Astrocyte of the spinal cord (primary cell): ENCODE measurements around the gene FGF19.

Source experiments
- DNase-seq: peaks from one replicate; pipeline ENCODE4 v3.0.0; 2011; ENCODE audit warnings: low read depth, low spot score
- H3K4me3 ChIP-seq: 2 replicates; pipeline ENCODE4 v1.5.1; 2011; ENCODE audit warnings: low read depth, mild to moderate bottlenecking, low read length, moderate library complexity
- in situ Hi-C: cut with HindIII; loops from 2 replicates; pipeline ENCODE4 v1.10.0; 2017; ENCODE audit warnings: low sequenced_read_pairs
- TF ChIP-seq, protein P1 (sequence below): IDR thresholded peaks from 2 replicates; pipeline ENCODE4 v1.5.1; 2012; ENCODE audit warnings: low read depth, mild to moderate bottlenecking, low read length, inconsistent platforms

FGF19 gene

DNA sequence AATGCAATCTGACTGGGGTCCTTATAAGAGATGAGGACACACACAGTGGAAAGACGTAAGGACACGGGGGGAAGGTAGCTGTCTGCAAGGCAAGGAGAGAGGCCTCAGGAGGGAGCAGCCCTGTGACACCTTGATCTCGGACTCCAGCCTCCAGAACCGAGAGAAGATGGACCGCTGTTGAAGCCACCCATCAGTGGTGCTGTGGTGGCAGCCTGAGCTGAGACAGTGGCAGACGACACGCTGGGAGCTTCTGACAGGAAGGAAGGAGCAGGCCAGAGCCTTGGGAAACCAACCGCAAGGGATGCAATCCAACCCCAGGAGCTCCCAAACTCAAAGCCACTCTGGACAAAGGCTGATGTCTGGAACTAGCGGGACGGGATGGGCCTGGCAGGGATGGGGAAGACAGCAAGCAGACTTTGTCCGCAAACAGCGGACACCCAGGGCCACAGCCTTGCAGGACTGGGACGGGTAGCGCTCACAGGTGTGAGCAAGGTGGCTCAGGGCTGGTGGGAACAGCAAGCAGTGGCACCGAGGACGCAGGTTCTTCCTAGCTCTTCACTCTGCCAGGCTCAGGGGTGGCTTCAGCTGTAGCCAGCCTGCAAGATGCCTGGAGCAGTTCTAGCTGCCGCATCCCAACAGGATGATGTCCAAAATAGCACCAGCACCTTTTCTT lies 39.6 kb downstream of the FGF19 start:
- DNase-seq: no peak
- TF ChIP-seq, protein P1, sequence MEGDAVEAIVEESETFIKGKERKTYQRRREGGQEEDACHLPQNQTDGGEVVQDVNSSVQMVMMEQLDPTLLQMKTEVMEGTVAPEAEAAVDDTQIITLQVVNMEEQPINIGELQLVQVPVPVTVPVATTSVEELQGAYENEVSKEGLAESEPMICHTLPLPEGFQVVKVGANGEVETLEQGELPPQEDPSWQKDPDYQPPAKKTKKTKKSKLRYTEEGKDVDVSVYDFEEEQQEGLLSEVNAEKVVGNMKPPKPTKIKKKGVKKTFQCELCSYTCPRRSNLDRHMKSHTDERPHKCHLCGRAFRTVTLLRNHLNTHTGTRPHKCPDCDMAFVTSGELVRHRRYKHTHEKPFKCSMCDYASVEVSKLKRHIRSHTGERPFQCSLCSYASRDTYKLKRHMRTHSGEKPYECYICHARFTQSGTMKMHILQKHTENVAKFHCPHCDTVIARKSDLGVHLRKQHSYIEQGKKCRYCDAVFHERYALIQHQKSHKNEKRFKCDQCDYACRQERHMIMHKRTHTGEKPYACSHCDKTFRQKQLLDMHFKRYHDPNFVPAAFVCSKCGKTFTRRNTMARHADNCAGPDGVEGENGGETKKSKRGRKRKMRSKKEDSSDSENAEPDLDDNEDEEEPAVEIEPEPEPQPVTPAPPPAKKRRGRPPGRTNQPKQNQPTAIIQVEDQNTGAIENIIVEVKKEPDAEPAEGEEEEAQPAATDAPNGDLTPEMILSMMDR: no peak
- H3K4me3 ChIP-seq: no peak overlapping the region
- in situ Hi-C loops: loop anchor here (25.0 kb wide), 1 partner anchor 552 kb away; no protein-coding TSS in a partner anchor

DNA sequence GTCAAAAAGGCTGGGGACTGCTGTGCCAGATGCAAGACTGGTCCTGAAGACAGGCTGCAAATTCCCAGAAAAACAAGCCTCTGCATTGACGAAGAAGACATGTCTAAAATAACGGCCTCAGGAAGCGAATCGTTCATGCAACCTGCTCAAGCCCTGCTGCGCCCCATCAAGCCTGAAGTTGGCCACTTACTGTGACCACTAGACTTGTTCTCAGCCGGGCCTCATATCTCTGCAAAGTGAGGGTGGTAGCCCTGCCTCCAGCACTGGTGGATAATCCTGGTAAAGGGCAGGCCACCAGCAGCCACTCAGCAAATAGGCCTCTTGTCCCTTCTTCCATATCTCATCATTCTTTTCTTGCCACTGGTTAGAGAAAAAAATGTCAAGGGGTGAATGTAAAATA lies 40.5 kb downstream of the FGF19 start:
- in situ Hi-C loops: loop anchor here (25.0 kb wide), 1 partner anchor 551 kb away; no protein-coding TSS in a partner anchor

DNA sequence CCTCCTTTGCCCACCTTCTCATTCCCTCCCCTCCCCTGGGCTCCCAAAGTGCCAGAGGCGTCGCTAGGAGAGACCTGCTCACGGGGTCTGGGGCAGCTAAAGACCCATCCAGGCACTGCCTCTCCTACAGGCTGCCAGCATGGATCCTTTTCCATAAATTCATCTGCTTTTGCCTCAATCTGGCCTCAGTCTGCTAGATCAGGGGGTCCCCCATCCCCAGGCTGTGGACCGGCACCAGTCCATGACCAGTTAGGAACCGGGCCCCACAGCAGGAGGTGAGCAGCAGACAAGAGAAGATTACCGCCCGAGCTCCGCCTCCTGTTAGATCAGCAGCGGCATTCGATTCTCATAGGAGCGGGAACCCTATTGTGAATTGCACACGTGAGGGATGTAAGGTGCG lies 41.0 kb downstream of the FGF19 start:
- in situ Hi-C loops: loop anchor here (25.0 kb wide), 1 partner anchor 551 kb away; no protein-coding TSS in a partner anchor
- DNase-seq: no peak
- TF ChIP-seq, protein P1: no peak
- no peak overlapping the region for H3K4me3 ChIP-seq

More for the DNA sequence above, 40.5 kb downstream of the FGF19 start:
- H3K4me3 ChIP-seq: no peak overlapping the region
- TF ChIP-seq, protein P1: no peak
- DNase-seq: no peak

DNA sequence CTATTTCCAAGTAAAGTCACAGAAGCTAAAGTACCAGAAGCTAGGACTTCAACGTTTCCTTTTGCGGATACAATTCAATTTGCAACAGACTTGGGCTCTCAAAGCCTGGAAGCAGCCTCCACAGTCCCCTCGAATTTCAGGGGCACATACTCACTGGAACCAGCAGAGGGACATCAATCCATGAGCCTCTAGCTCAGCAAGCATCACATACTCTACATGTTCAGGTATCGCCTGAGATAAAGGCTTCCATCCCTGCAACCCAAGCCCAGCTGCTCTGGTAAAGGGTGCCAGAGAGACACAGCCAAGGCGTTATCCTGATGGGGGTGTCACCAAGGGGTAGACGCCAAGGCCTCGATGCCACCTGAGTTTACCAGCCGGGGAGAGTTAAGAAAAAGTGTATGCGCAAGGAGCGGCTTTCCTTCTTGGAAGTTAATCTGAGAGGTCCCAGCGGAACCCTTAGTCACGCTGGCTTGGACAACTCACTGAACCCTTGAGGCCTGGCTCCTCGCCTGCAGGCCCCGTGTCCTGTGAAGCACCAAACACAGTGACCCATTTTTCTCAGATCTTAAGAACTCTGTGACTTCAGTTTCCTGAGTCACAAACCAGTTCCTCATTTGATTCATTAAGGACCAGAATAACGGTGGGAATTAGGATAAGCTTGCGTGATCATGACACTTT lies 41.7 kb downstream of the FGF19 start:
- in situ Hi-C loops: loop anchor here (25.0 kb wide), 1 partner anchor 550 kb away; no protein-coding TSS in a partner anchor

DNA sequence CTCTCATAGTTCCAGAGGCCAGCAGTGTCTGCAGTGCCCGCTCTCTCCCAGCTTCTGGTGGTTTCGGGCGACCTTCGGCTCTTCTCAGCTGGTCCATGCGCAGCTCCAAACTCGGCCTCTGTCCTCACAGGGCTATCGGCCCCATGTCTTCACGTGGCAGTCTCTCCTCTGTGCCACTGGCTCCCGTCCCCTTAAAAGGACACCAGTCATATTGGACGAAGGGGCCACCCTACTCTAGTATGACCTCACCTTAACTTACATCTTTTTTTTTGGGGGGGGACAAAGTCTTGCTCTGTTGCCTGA lies 42.5 kb downstream of the FGF19 start:
- in situ Hi-C loops: loop anchor here (25.0 kb wide), 1 partner anchor 549 kb away; no protein-coding TSS in a partner anchor
- TF ChIP-seq, protein P1: no peak
- DNase-seq: no peak
- no peak overlapping the region for H3K4me3 ChIP-seq

More for the DNA sequence above, 41.7 kb downstream of the FGF19 start:
- DNase-seq: no peak
- TF ChIP-seq, protein P1: peak; percentile 28
- no peak overlapping the region for H3K4me3 ChIP-seq

DNA sequence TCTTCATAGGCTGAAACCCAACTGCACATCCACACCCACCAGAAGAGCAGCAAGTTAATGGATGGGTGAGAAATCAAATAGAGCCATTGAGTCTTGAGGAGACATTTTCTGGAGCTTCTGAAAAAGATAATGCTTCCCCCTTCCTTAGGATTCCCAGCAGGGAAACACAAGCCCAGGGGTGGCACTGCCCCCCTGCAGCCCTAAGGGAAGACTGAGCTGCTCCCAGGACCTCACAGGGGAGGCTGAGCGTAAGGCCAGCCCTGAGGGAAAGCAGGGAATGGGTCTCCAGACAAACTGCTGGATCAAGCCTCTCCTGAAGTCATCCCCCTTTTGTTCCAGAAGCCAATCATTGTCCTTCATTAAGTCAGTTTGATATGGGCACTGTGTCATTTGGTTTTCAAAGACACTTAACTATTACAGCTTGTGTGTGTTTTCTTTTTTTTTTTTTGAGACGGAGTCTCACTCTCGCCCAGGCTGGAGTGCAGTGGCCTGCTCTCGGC lies 43.8 kb downstream of the FGF19 start:
- DNase-seq: no peak
- in situ Hi-C loops: loop anchor here (25.0 kb wide), 1 partner anchor 548 kb away; no protein-coding TSS in a partner anchor
- H3K4me3 ChIP-seq: no peak overlapping the region
- TF ChIP-seq, protein P1: no peak
